ENCODE measurements around the gene PSD4. TPM values are rescaled to one million over a fixed set of nuclear protein-coding genes. Genes with fewer than 3 reads are reported as not detected.

Gene PSD4
- total and polyA plus RNA-seq, 2 experiments from 2014 or later, result 2.5 to 9.0 TPM

- no peak for TF ChIP-seq CTCF (IDR thresholded peaks at IDR 0.05; ENCODE audit: low read depth, low read length)
- no peaks in the 10 kb centered on the region for H3K9me3 ChIP-seq (ENCODE audit: low read depth)
- DNase-seq (ENCODE audit: low read depth in 1 of 2, low spot score in 1 of 2), result no peak
- H3K36me3 ChIP-seq, result no peaks in the 10 kb centered on the region
- no peaks in the 10 kb centered on the region for H3K27me3 ChIP-seq
- H3K27ac ChIP-seq, result no peak overlapping the region
- H3K4me3 ChIP-seq, result no peak overlapping the region
- H3K4me1 ChIP-seq (ENCODE audit: low read depth), result no peaks in the 10 kb centered on the region
These were observed 5.8 kb upstream of the PSD4 start for GRCh38 chr2:113167962-113168340.

GRCh38 chr2:113169002-113169530 is 4.7 kb upstream of the PSD4 start:
- no peak for DNase-seq (ENCODE audit: low read depth in 1 of 2, low spot score in 1 of 2)
- H3K36me3 ChIP-seq, result no peaks in the 10 kb centered on the region
- TF ChIP-seq CTCF (IDR thresholded peaks at IDR 0.05; ENCODE audit: low read depth, low read length), result no peak

GRCh38 chr2:113169586-113169985 is 4.2 kb upstream of the PSD4 start:
- no peak for DNase-seq (ENCODE audit: low read depth in 1 of 2, low spot score in 1 of 2)
- TF ChIP-seq CTCF (IDR thresholded peaks at IDR 0.05; ENCODE audit: low read depth, low read length), result no peak
- Histone ChIP-seq H3K4me3 (no peak overlapping the region), H3K4me1 (ENCODE audit: low read depth) (no peaks in the 10 kb centered on the region), H3K27me3 (no peaks in the 10 kb centered on the region), H3K9me3 (ENCODE audit: low read depth) (no peaks in the 10 kb centered on the region), H3K36me3 (no peaks in the 10 kb centered on the region), H3K27ac (no peak overlapping the region)

More at GRCh38 chr2:113169002-113169530, 4.7 kb upstream of the PSD4 start:
- no peaks in the 10 kb centered on the region for H3K4me1 ChIP-seq (ENCODE audit: low read depth)
- no peak overlapping the region for H3K27ac ChIP-seq
- no peak overlapping the region for H3K4me3 ChIP-seq
- H3K9me3 ChIP-seq (ENCODE audit: low read depth), result no peaks in the 10 kb centered on the region
- no peaks in the 10 kb centered on the region for H3K27me3 ChIP-seq

- DNase-seq (ENCODE audit: low read depth in 1 of 2, low spot score in 1 of 2), result no peak
- Histone ChIP-seq H3K27ac (no peak overlapping the region), H3K9me3 (ENCODE audit: low read depth) (no peaks in the 10 kb centered on the region), H3K4me1 (ENCODE audit: low read depth) (no peaks in the 10 kb centered on the region), H3K4me3 (no peak overlapping the region), H3K36me3 (no peaks in the 10 kb centered on the region), H3K27me3 (no peaks in the 10 kb centered on the region)
- no peak for TF ChIP-seq CTCF (IDR thresholded peaks at IDR 0.05; ENCODE audit: low read depth, low read length)
These were observed 2.3 kb upstream of the PSD4 start for GRCh38 chr2:113171334-113172075.

GRCh38 chr2:113172721-113173541 is 840 bp upstream of the PSD4 start:
- DNase-seq (ENCODE audit: low read depth in 1 of 2, low spot score in 1 of 2), result no peak
- no peak overlapping the region for H3K4me3 ChIP-seq

More at GRCh38 chr2:113172721-113173541, 840 bp upstream of the PSD4 start:
- TF ChIP-seq CTCF (IDR thresholded peaks at IDR 0.05; ENCODE audit: low read depth, low read length), result no peak
- no peaks in the 10 kb centered on the region for H3K36me3 ChIP-seq
- H3K27me3 ChIP-seq, result no peaks in the 10 kb centered on the region
- no peaks in the 10 kb centered on the region for H3K4me1 ChIP-seq (ENCODE audit: low read depth)
- H3K9me3 ChIP-seq (ENCODE audit: low read depth), result no peaks in the 10 kb centered on the region
- no peak overlapping the region for H3K27ac ChIP-seq
